Sigmoid colon (tissue), 7 donors: ENCODE data around the gene WDR1. TPM values are rescaled to one million over a fixed set of nuclear protein-coding genes. Genes with fewer than 3 reads are reported as not detected.

Source experiments
- DNase-seq: peaks from one replicate; pipeline ENCODE4 v3.0.0-alpha.2; 2019
- H3K27ac ChIP-seq, 4 donors: fragments of 200-600 bp; sonication (generic); one replicate each; pipeline ENCODE4 v1.5.1; 2016 to 2019; ENCODE audit warnings: mild to moderate bottlenecking in 1 of 4
- H3K27me3 ChIP-seq, 3 donors: fragments of 200-600 bp; sonication (generic); one replicate each; pipeline ENCODE4 v1.5.1; 2019; ENCODE audit warnings: mild to moderate bottlenecking in 1 of 3
- H3K36me3 ChIP-seq, 4 donors: fragments of 200-600 bp; sonication (generic); one replicate each; pipeline ENCODE4 v1.5.1; 2016 to 2019
- H3K4me1 ChIP-seq, 4 donors: fragments of 200-600 bp; sonication (generic); one replicate each; pipeline ENCODE4 v1.5.1; 2017 to 2019
- H3K4me3 ChIP-seq, 4 donors: fragments of 200-600 bp; sonication (generic); one replicate each; pipeline ENCODE4 v1.5.1; 2017 to 2019; ENCODE audit warnings: mild to moderate bottlenecking in 2 of 4, moderate library complexity in 1 of 4
- H3K9me3 ChIP-seq, 4 donors: fragments of 200-600 bp in 3 of 4; sonication (generic) in 3 of 4; one replicate each; pipeline versions ENCODE4 v1.5.1 to v1.6.1; 2013 to 2019
- CTCF ChIP-seq, 4 experiments: fragments of 450-650 bp in 3 of 4; fragments of 200-600 bp in 1 of 4; IDR thresholded peaks; one replicate each; pipeline ENCODE4 v1.5.1; 2016 to 2019; ENCODE audit warnings: antibody characterized with exemption in 4 of 4, mild to moderate bottlenecking in 3 of 4, moderate library complexity in 2 of 4
- EP300 ChIP-seq, 4 donors: sonication (generic); formaldehyde crosslinking; IDR thresholded peaks; one replicate each; pipeline ENCODE4 v1.6.1; 2017; ENCODE audit warnings: antibody characterized with exemption in 4 of 4
- POLR2A ChIP-seq, 2 donors: fragments of 450-650 bp; IDR thresholded peaks; one replicate each; pipeline ENCODE4 v1.6.1; 2016; ENCODE audit warnings: antibody characterized with exemption in 2 of 2, mild to moderate bottlenecking in 2 of 2, moderate library complexity in 2 of 2
- POLR2AphosphoS5 ChIP-seq, 4 donors: sonication (generic); formaldehyde crosslinking; IDR thresholded peaks; one replicate each; pipeline ENCODE4 v1.6.1; 2017; ENCODE audit warnings: antibody characterized with exemption in 4 of 4
- WGBS, 2 donors: extraction: QIAGEN DNeasy Blood & Tissue Kit; methylation state at CpG; one replicate each; pipeline ENCODE4 v1.1.7; 2013; 5-methylcytosine and 5-hydroxymethylcytosine counted together
- intact Hi-C: fragments of 100-400 bp; cut with DNase I; formaldehyde crosslinking; loops from one replicate; pipeline ENCODE4 v1.15.1; 2023
- polyA plus RNA-seq, 3 donors: library from polyadenylated mRNA; stranded (reverse); fragments of 200-250 nt; gene quantifications; one replicate each; pipeline ENCODE4 v1.2.3, GENCODE V29; 2013
- total RNA-seq, 4 donors: library from RNA; depleted of rRNA; stranded (reverse); fragments of >200 nt; gene quantifications; one replicate each; pipeline ENCODE4 v1.1.0, GENCODE V29; 2016
- donor health status: healthy with polysubstance abuse.
- donor health status: Bipolar disorder and iron deficiency.
- donor health status: healthy.

Gene WDR1
- total and polyA plus RNA-seq, 7 donors, result 171 to 267 (median 240) TPM

GRCh38 chr4:10157478-10158332, 41.1 kb upstream of the WDR1 start:
- Histone ChIP-seq H3K4me3 (peak overlapping the region in 2 of 4 donors; percentile 1 to 3), H3K36me3 (no peaks in the 10 kb centered on the region), H3K27me3 (no peaks in the 10 kb centered on the region), H3K27ac (peak overlapping the region; percentile 63 to 76 (median 72)), H3K9me3 (no peaks in the 10 kb centered on the region), H3K4me1 (peaks cover 0 to 23% (median 15%) of the 10 kb centered on the region in 4 donors)
- WGBS, 2 donors, result 17 to 43% methylated on average over 8 of the region's 8 CpGs
- peak; percentile 86 for DNase-seq
- peak in 1 of 4 donors; percentile 11 for TF ChIP-seq POLR2AphosphoS5 (IDR thresholded peaks at IDR 0.05)
- peak; percentile 77 to 83 (median 78) for TF ChIP-seq CTCF (IDR thresholded peaks at IDR 0.05)
- TF ChIP-seq POLR2A (IDR thresholded peaks at IDR 0.05), result no peak
- intact Hi-C loops, result loop anchor here (1.0 to 2.0 kb wide), 4 partner anchors 39 to 395 kb away; partner anchors contain the start of gene ZNF518B

GRCh38 chr4:10154241-10154640, 37.6 kb upstream of the WDR1 start:
- no peak for DNase-seq
- TF ChIP-seq CTCF (IDR thresholded peaks at IDR 0.05), result no peak
- TF ChIP-seq POLR2AphosphoS5 (IDR thresholded peaks at IDR 0.05), result no peak
- no peak for TF ChIP-seq POLR2A (IDR thresholded peaks at IDR 0.05)
- TF ChIP-seq EP300 (IDR thresholded peaks at IDR 0.05), result no peak
- 88 to 92% methylated on average over 3 of the region's 3 CpGs for WGBS, 2 donors
- no peaks in the 10 kb centered on the region for H3K9me3 ChIP-seq
- no peak overlapping the region for H3K27ac ChIP-seq
- peaks cover 0 to 21% (median 15%) of the 10 kb centered on the region in 4 donors for H3K4me1 ChIP-seq
- H3K4me3 ChIP-seq, result no peak overlapping the region
- intact Hi-C loops, result no loop called here
- no peaks in the 10 kb centered on the region for H3K27me3 ChIP-seq
- H3K36me3 ChIP-seq, result no peaks in the 10 kb centered on the region

- Histone ChIP-seq H3K4me1 (peaks cover 0 to 10% (median 7%) of the 10 kb centered on the region in 4 donors), H3K27me3 (no peaks in the 10 kb centered on the region), H3K27ac (no peak overlapping the region), H3K36me3 (no peaks in the 10 kb centered on the region), H3K4me3 (no peak overlapping the region), H3K9me3 (no peaks in the 10 kb centered on the region)
- intact Hi-C loops, result no loop called here
- 82 to 87% methylated on average over 1 of the region's 1 CpG for WGBS, 2 donors
- TF ChIP-seq POLR2AphosphoS5 (IDR thresholded peaks at IDR 0.05) (no peak), EP300 (IDR thresholded peaks at IDR 0.05) (no peak), CTCF (IDR thresholded peaks at IDR 0.05) (no peak), POLR2A (IDR thresholded peaks at IDR 0.05) (no peak)
- DNase-seq, result no peak
These were observed 36.6 kb upstream of the WDR1 start for GRCh38 chr4:10153161-10153560.

GRCh38 chr4:10151182-10151581, 34.6 kb upstream of the WDR1 start:
- intact Hi-C loops, result no loop called here
- Histone ChIP-seq H3K9me3 (no peaks in the 10 kb centered on the region), H3K27me3 (no peaks in the 10 kb centered on the region), H3K27ac (no peak overlapping the region), H3K4me1 (no peaks in the 10 kb centered on the region), H3K36me3 (no peaks in the 10 kb centered on the region), H3K4me3 (no peak overlapping the region)
- TF ChIP-seq CTCF (IDR thresholded peaks at IDR 0.05), result no peak
- no peak for TF ChIP-seq POLR2A (IDR thresholded peaks at IDR 0.05)
- TF ChIP-seq EP300 (IDR thresholded peaks at IDR 0.05), result no peak
- TF ChIP-seq POLR2AphosphoS5 (IDR thresholded peaks at IDR 0.05), result no peak
- no peak for DNase-seq
- 82 to 94% methylated on average over 5 of the region's 5 CpGs for WGBS, 2 donors
